K562 (cell line): ENCODE results near the gene CMSS1. TPM values are rescaled to one million over a fixed set of nuclear protein-coding genes. Genes with fewer than 3 reads are reported as not detected.

Experiments
- ATAC-seq: fragments of 200-7000 bp; cut with Tn5 transposase; 3 replicates; pipeline ENCODE4 v1.9.1; 2020; ENCODE audit warnings: moderate library complexity
- BruUV-seq: library from RNA; stranded (reverse); fragments of 400-500 nt; replicated peaks from 2 replicates; lab custom pipeline; 2021; lab: Mats Ljungman, UMichigan
- CTCF ChIA-PET: fragments of 300-600 bp; formaldehyde crosslinking; extraction: SDS; loops from one replicate; lab custom pipeline; 2021; ENCODE audit warnings: low intra/inter-chr PET ratio; lab: Yijun Ruan, JAX
- POLR2A ChIA-PET: fragments of 300-600, 350-650 bp; sonication (Branson Sonifier 250); formaldehyde crosslinking; extraction: SDS; loops from one replicate; lab custom pipeline; 2021; ENCODE audit warnings: antibody characterized with exemption, inconsistent platforms; lab: Yijun Ruan, JAX
- DNase-seq, 4 experiments: peaks; one replicate each; pipeline versions ENCODE4 v3.0.0 to v3.0.0-alpha.2; 2011 to 2018; ENCODE audit warnings: low spot score in 3 of 4, mixed read lengths in 3 of 4; ENCODE audit errors: extremely low read depth in 1 of 4
- FAIRE-seq: peaks from 2 replicates; lab custom pipeline; 2011; peaks lifted over from hg19 to GRCh38; lab: Jason Lieb, UNC
- H2AFZ ChIP-seq: 2 replicates; pipeline ENCODE4 v1.6.0; 2011; ENCODE audit warnings: low read depth, low read length, control low read depth, inconsistent platforms
- H3K27ac ChIP-seq: fragments of 200-600 bp; 3 replicates; pipeline ENCODE4 v1.8.0; 2011; ENCODE audit warnings: low read depth, mild to moderate bottlenecking, control low read depth, inconsistent platforms, low read length, moderate library complexity, mixed read lengths; ENCODE audit errors: extremely low read depth
- H3K27me3 ChIP-seq, 2 experiments: fragments of 300-600 bp in 1 of 2; 2 replicates in 1 of 2; 3 replicates in 1 of 2; pipeline versions ENCODE4 v1.6.0 to v1.8.0; 2011; ENCODE audit warnings: inconsistent platforms in 2 of 2, low read length in 2 of 2, mild to moderate bottlenecking in 1 of 2, mixed read lengths in 1 of 2, moderate library complexity in 1 of 2; ENCODE audit not compliant: control insufficient read depth in 2 of 2, insufficient read depth in 2 of 2
- H3K36me3 ChIP-seq: fragments of 300-600 bp; 3 replicates; pipeline ENCODE4 v1.8.0; 2011; ENCODE audit warnings: mild to moderate bottlenecking, low read length, inconsistent platforms; ENCODE audit not compliant: control insufficient read depth, insufficient read depth
- H3K4me1 ChIP-seq, 2 experiments: fragments of 200-600 bp in 1 of 2; replicated peaks in 1 of 2; 2 replicates in 1 of 2; 3 replicates in 1 of 2; pipeline versions ENCODE4 v1.5.1 to v1.8.0; 2011; ENCODE audit warnings: inconsistent platforms in 2 of 2, low read length in 2 of 2, mild to moderate bottlenecking in 1 of 2, mixed read lengths in 1 of 2, moderate library complexity in 1 of 2; ENCODE audit not compliant: control insufficient read depth in 2 of 2, insufficient read depth in 2 of 2
- H3K4me2 ChIP-seq: 2 replicates; pipeline ENCODE4 v1.6.1; 2011; ENCODE audit warnings: low read length, control low read depth, inconsistent platforms, mixed read lengths; ENCODE audit not compliant: insufficient read depth
- H3K4me3 ChIP-seq: fragments of 200-600 bp; sonication (generic), shearing (Covaris generic); 2 replicates; pipeline ENCODE4 v1.5.1; 2016; ENCODE audit warnings: control low read depth, inconsistent platforms
- H3K79me2 ChIP-seq: fragments of 200-600 bp; 3 replicates; pipeline ENCODE4 v1.8.0; 2011; ENCODE audit warnings: low read length, inconsistent platforms; ENCODE audit not compliant: control insufficient read depth, insufficient read depth
- H3K9ac ChIP-seq, 2 experiments: 2 replicates each; pipeline versions ENCODE4 v1.6.0 to v1.6.1; 2011; ENCODE audit warnings: low read depth in 2 of 2, low read length in 2 of 2, control low read depth in 1 of 2, inconsistent platforms in 1 of 2, mild to moderate bottlenecking in 1 of 2, mixed read lengths in 1 of 2; ENCODE audit not compliant: insufficient read depth in 1 of 2
- H3K9me1 ChIP-seq: one replicate; pipeline ENCODE4 v1.6.0; 2011; ENCODE audit warnings: inconsistent platforms, mild to moderate bottlenecking, low read length, moderate library complexity; ENCODE audit not compliant: control insufficient read depth, insufficient read depth
- H3K9me3 ChIP-seq: replicated peaks from 2 replicates; pipeline ENCODE4 v1.5.1; 2011; ENCODE audit warnings: low read depth, low read length, inconsistent platforms; ENCODE audit not compliant: control insufficient read depth, insufficient read depth
- H4K20me1 ChIP-seq: replicated peaks from 2 replicates; pipeline ENCODE4 v1.6.1; 2011; ENCODE audit warnings: low read length, inconsistent platforms, mixed read lengths; ENCODE audit not compliant: control insufficient read depth, insufficient read depth
- CTCFL ChIP-seq: IDR thresholded peaks from 2 replicates; pipeline ENCODE4 v1.6.1; 2011; ENCODE audit warnings: borderline replicate concordance, low read depth, mild to moderate bottlenecking, moderate library complexity, low read length; ENCODE audit not compliant: insufficient read depth, poor library complexity, severe bottlenecking
- FOXK2 ChIP-seq, 2 experiments: fragments of 450-650 bp; IDR thresholded peaks in 1 of 2; conservative IDR thresholded peaks in 1 of 2; 2 replicates each; pipeline ENCODE4 v1.6.1; 2016; ENCODE audit warnings: low read depth in 2 of 2, mild to moderate bottlenecking in 1 of 2
- MNT ChIP-seq, 2 experiments: fragments of 450-650 bp; conservative IDR thresholded peaks; 2 replicates each; pipeline ENCODE4 v1.6.1; 2017; ENCODE audit warnings: mild to moderate bottlenecking in 2 of 2, moderate library complexity in 2 of 2
- ZBTB33 ChIP-seq: sonication (generic); formaldehyde crosslinking; IDR thresholded peaks from 2 replicates; pipeline ENCODE4 v1.8.1; 2023; ENCODE audit warnings: mild to moderate bottlenecking, missing genetic modification reagents
- ZNF609 ChIP-seq: sonication (generic); formaldehyde crosslinking; IDR thresholded peaks from 2 replicates; pipeline ENCODE4 v1.8.1; 2023; ENCODE audit warnings: missing genetic modification reagents, mild to moderate bottlenecking, borderline replicate concordance
- WGBS: fragments of 100-300 bp; shearing (Covaris generic); methylation state at CpG from one replicate; pipeline ENCODE4 v1.1.6; 2016; ENCODE audit warnings: low coverage, mixed read lengths; ENCODE audit not compliant: insufficient coverage; ENCODE audit errors: missing lambda C conversion rate; 5-methylcytosine and 5-hydroxymethylcytosine counted together
- in situ Hi-C: fragments of 300-500 bp; cut with MboI; formaldehyde crosslinking; loops from 4 replicates; pipeline ENCODE4 v1.15.0; 2018; ENCODE audit warnings: inconsistent platforms, mixed read lengths
- intact Hi-C: fragments of 100-400 bp; cut with micrococcal nuclease; formaldehyde crosslinking; loops from 2 replicates; pipeline ENCODE4 v1.14.2; 2022
- polyA plus RNA-seq, 8 experiments: library from polyadenylated mRNA; depleted of rRNA in 4 of 8; stranded (reverse) in 5 of 8; unstranded in 3 of 8; fragments of >200 nt; fragmentation: Nextera tagmentation in 2 of 8; fragmentation: Illumina TruSeq in 1 of 8; extraction: Ambion mirVana in 2 of 8; extraction: Trizol in 1 of 8; gene quantifications; 2 replicates each; pipeline versions ENCODE4 v1.2.1 to v1.2.3, GENCODE V29; 2011 to 2014; ENCODE audit warnings: inconsistent platforms in 1 of 8, missing spikeins in 1 of 8
- total RNA-seq, 7 experiments: library from RNA; depleted of rRNA in 6 of 7; stranded (reverse); fragments of >200 nt in 6 of 7; fragmentation: Illumina TruSeq in 2 of 7; extraction: Trizol in 2 of 7; gene quantifications; 2 replicates each; pipeline versions ENCODE4 v1.2.1 to v1.2.3, GENCODE V29; 2011 to 2021; ENCODE audit warnings: low replicate concordance in 1 of 7

Gene CMSS1
- total and polyA plus RNA-seq, 9 of the 15 experiments (the other 6 are each of a cell fraction or from before 2014, with no cell fraction given) = 46.9 to 109 (median 72.3) TPM

GRCh38 chr3:100198579-100199269 is 381.1 kb downstream of the CMSS1 start (continued):
- TF ChIP-seq CTCFL = no peak
- no peak for TF ChIP-seq FOXK2 (conservative IDR thresholded peaks at IDR 0.05 in 1 of 2, IDR thresholded peaks at IDR 0.05 in 1 of 2; ENCODE audit: low read depth in 2 of 2)

- Histone ChIP-seq H2AFZ (no peak overlapping the region), H3K36me3 (no peaks in the 10 kb centered on the region), H3K4me2 (no peak overlapping the region), H3K9me1 (no peaks in the 10 kb centered on the region), H3K9me3 (no peaks in the 10 kb centered on the region), H3K27ac (no peak overlapping the region), H3K79me2 (no peaks in the 10 kb centered on the region), H4K20me1 (no peaks in the 10 kb centered on the region), H3K4me1 (no peaks in the 10 kb centered on the region), H3K27me3 (no peaks in the 10 kb centered on the region), H3K4me3 (no peak overlapping the region), H3K9ac (no peak overlapping the region)
- DNase-seq (no peak), FAIRE-seq (no peak), ATAC-seq (no peak)
- in situ Hi-C loops = no loop called here
- no peak for TF ChIP-seq ZBTB33
- no peak for TF ChIP-seq MNT (conservative IDR thresholded peaks at IDR 0.05)
- no peak for TF ChIP-seq ZNF609 (CRISPR knock-in tag)
- 49% methylated on average over 2 of the region's 2 CpGs for WGBS
- ChIA-PET POLR2A (no interaction called here), CTCF (no interaction called here)
- intact Hi-C loops = no loop called here
- no TSS peak for BruUV-seq
Measured at GRCh38 chr3:100205171-100205570, 387.5 kb downstream of the CMSS1 start.
